MCF 10A (cell line): ENCODE measurements around the gene ABCB8. TPM values are rescaled to one million over a fixed set of nuclear protein-coding genes. Genes with fewer than 3 reads are reported as not detected.

ENCODE experiments used
- BruUV-seq: library from RNA; stranded (reverse); fragments of 400-500 nt; replicated peaks from 2 replicates; lab custom pipeline; 2021; lab: Mats Ljungman, UMichigan
- CTCF ChIA-PET: fragments of 300-600 bp; sonication (Branson Sonifier 250); formaldehyde crosslinking; extraction: SDS; loops from one replicate; lab custom pipeline; 2021; ENCODE audit warnings: antibody characterized with exemption, inconsistent platforms; lab: Yijun Ruan, JAX
- POLR2A ChIA-PET: fragments of 300-600, 350-650 bp; sonication (Branson Sonifier 250); formaldehyde crosslinking; extraction: SDS; loops from one replicate; lab custom pipeline; 2020; ENCODE audit warnings: antibody characterized with exemption, inconsistent platforms; lab: Yijun Ruan, JAX
- DNase-seq: peaks from one replicate; pipeline ENCODE4 v3.0.0-alpha.2; 2018; ENCODE audit not compliant: unreplicated experiment
- H3K27ac Mint-ChIP-seq: one replicate; pipeline ENCODE4 v1.8.0; 2022; ENCODE audit warnings: mild to moderate bottlenecking, low read depth, mixed read lengths; ENCODE audit not compliant: unreplicated experiment
- H3K27me3 Mint-ChIP-seq: one replicate; pipeline ENCODE4 v1.8.0; 2022; ENCODE audit warnings: mixed read lengths; ENCODE audit not compliant: insufficient read depth, unreplicated experiment
- H3K36me3 Mint-ChIP-seq: one replicate; pipeline ENCODE4 v1.8.0; 2022; ENCODE audit warnings: mild to moderate bottlenecking, moderate library complexity, mixed read lengths; ENCODE audit not compliant: insufficient read depth, unreplicated experiment
- H3K4me1 Mint-ChIP-seq: one replicate; pipeline ENCODE4 v1.8.0; 2022; ENCODE audit warnings: mixed read lengths; ENCODE audit not compliant: insufficient read depth, unreplicated experiment
- H3K4me3 Mint-ChIP-seq: one replicate; pipeline ENCODE4 v1.8.0; 2022; ENCODE audit warnings: mild to moderate bottlenecking, moderate library complexity, mixed read lengths; ENCODE audit not compliant: unreplicated experiment
- H3K9me3 Mint-ChIP-seq: one replicate; pipeline ENCODE4 v1.8.0; 2022; ENCODE audit warnings: mixed read lengths; ENCODE audit not compliant: unreplicated experiment
- intact Hi-C: fragments of 100-400 bp; cut with micrococcal nuclease; formaldehyde crosslinking; loops from 2 replicates; pipeline ENCODE4 v1.14.1; 2022
- total RNA-seq: library from RNA; stranded (reverse); gene quantifications from 2 replicates; pipeline ENCODE4 v1.2.3, GENCODE V29; 2022
- TF ChIP-seq, protein P1 (sequence below): fragments of 200-600 bp; IDR thresholded peaks from one replicate; pipeline ENCODE4 v1.8.0; 2022; ENCODE audit warnings: antibody characterized with exemption, mild to moderate bottlenecking; ENCODE audit not compliant: unreplicated experiment

ABCB8 gene
- total RNA-seq, 1 experiment from 2014 or later, result 73.4 TPM

DNA sequence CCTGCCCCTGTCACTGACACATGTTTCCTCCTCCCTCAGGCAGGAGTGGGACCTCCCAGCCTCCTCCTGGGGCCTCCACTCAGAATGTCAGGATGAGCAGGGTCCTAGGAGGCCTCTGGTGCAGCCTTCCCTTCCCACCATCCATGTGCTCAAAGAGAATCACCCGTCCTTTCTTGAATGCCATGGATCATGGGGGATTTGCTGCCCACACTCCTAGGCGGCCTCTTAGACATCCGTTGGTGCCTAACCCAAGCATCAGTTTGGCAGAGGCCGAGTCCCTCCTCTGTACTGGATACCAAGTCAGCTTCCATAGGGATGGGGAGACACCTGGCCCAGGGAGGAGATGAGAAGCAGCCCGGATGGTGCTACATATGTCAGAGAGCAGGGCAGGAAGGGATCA, 30.4 kb upstream of the ABCB8 start:
- Mint-ChIP-seq H3K4me1 (no peaks in the 10 kb centered on the region), H3K27ac (no peak overlapping the region), H3K36me3 (peaks cover 6% of the 10 kb centered on the region), H3K4me3 (no peak overlapping the region), H3K27me3 (no peaks in the 10 kb centered on the region), H3K9me3 (no peaks in the 10 kb centered on the region)
- POLR2A ChIA-PET, result no interaction called here
- CTCF ChIA-PET, result interaction anchor here (0.6 to 0.7 kb wide), 3 partner anchors 16 to 139 kb away, joined by 3 to 4 read pairs (median 3); no protein-coding TSS in a partner anchor
- intact Hi-C loops, result no loop called here
- no TSS peak for BruUV-seq
- DNase-seq, result no peak
- TF ChIP-seq, protein P1, sequence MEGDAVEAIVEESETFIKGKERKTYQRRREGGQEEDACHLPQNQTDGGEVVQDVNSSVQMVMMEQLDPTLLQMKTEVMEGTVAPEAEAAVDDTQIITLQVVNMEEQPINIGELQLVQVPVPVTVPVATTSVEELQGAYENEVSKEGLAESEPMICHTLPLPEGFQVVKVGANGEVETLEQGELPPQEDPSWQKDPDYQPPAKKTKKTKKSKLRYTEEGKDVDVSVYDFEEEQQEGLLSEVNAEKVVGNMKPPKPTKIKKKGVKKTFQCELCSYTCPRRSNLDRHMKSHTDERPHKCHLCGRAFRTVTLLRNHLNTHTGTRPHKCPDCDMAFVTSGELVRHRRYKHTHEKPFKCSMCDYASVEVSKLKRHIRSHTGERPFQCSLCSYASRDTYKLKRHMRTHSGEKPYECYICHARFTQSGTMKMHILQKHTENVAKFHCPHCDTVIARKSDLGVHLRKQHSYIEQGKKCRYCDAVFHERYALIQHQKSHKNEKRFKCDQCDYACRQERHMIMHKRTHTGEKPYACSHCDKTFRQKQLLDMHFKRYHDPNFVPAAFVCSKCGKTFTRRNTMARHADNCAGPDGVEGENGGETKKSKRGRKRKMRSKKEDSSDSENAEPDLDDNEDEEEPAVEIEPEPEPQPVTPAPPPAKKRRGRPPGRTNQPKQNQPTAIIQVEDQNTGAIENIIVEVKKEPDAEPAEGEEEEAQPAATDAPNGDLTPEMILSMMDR, result no peak

DNA sequence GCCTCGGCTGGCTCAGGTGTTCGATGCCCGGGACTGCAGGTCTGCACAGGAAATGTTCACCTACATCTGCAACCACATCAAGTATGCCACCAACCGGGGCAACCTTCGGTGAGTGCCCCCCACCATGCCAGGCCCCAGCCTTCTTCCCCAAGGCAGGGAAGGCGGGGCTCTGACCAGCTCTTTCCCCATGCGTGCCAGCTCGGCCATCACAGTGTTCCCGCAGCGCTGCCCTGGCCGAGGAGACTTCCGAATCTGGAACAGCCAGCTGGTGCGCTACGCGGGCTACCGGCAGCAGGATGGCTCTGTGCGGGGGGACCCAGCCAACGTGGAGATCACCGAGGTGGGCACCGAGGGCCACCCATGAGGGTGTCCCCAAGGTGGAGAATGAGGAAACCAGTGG, 29.9 kb upstream of the ABCB8 start:
- intact Hi-C loops, result no loop called here
- no peak for DNase-seq
- H3K27ac Mint-ChIP-seq, result no peak overlapping the region
- peaks cover 6% of the 10 kb centered on the region for H3K36me3 Mint-ChIP-seq
- H3K27me3 Mint-ChIP-seq, result no peaks in the 10 kb centered on the region
- ChIA-PET POLR2A (no interaction called here), CTCF (interaction anchor here (0.6 kb wide), 1 partner anchor 31 kb away, joined by 4 read pairs; no protein-coding TSS in a partner anchor)
- no peaks in the 10 kb centered on the region for H3K9me3 Mint-ChIP-seq
- H3K4me3 Mint-ChIP-seq, result no peak overlapping the region
- TF ChIP-seq, protein P1, result no peak
- BruUV-seq, result no TSS peak
- H3K4me1 Mint-ChIP-seq, result no peaks in the 10 kb centered on the region

DNA sequence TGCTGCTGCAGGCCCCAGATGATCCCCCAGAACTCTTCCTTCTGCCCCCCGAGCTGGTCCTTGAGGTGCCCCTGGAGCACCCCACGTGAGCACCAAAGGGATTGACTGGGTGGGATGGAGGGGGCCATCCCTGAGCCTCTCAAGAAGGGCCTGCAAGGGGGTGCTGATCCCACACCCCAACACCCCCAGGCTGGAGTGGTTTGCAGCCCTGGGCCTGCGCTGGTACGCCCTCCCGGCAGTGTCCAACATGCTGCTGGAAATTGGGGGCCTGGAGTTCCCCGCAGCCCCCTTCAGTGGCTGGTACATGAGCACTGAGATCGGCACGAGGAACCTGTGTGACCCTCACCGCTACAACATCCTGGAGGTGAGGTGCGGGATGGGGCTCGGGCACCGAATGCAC, 29.2 kb upstream of the ABCB8 start:
- TF ChIP-seq, protein P1, result no peak
- H3K4me1 Mint-ChIP-seq, result no peaks in the 10 kb centered on the region
- no peaks in the 10 kb centered on the region for H3K9me3 Mint-ChIP-seq
- ChIA-PET POLR2A (no interaction called here), CTCF (interaction anchor here (0.5 to 0.6 kb wide), 2 partner anchors 31 to 42 kb away, joined by 3 to 4 read pairs; no protein-coding TSS in a partner anchor)
- H3K4me3 Mint-ChIP-seq, result no peak overlapping the region
- intact Hi-C loops, result no loop called here
- peaks cover 6% of the 10 kb centered on the region for H3K36me3 Mint-ChIP-seq
- peaks cover under 1% of the 10 kb centered on the region for H3K27me3 Mint-ChIP-seq
- BruUV-seq, result no TSS peak
- DNase-seq, result no peak
- H3K27ac Mint-ChIP-seq, result no peak overlapping the region

DNA sequence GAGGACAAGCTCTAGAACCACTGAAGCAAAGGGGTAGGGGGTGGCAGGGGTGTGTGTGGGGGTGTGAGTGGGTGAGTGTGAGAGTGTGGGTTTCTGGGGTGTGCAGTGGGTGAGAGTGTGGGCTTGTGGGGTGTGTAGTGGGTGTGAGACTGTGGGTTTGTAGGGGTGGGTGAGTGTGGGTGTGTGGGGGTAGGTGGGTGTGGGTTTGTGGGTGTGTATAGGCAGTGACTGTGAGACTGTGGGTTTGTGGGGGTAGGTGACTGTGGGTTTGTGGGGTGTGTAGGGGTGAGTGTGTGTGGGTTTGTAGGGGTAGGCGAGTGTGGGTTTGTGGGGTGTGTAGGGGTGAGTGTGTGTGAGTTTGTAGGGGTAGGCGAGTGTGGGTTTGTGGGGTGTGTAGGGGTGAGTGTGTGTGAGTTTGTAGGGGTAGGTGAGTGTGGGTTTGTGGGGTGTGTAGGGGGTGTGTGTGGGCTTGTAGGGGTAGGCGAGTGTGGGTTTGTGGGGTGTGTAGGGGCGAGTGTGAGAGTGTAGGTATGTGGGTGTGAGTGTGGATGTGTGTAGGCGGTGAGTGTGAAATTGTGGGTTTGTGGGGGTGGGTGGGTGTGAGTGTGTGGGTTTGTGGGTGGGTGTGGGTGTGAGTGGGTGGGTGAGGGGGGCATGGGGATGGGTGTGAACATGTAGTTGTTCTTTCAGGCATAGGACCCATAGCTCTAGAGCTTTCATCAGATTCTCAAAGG, 28.6 kb upstream of the ABCB8 start:
- POLR2A ChIA-PET, result no interaction called here
- no TSS peak for BruUV-seq
- no peak for DNase-seq
- TF ChIP-seq, protein P1, result no peak
- H3K36me3 Mint-ChIP-seq, result peaks cover 6% of the 10 kb centered on the region
- H3K27ac Mint-ChIP-seq, result no peak overlapping the region
- H3K4me1 Mint-ChIP-seq, result no peaks in the 10 kb centered on the region
- intact Hi-C loops, result no loop called here
- peaks cover 7% of the 10 kb centered on the region for H3K27me3 Mint-ChIP-seq
- H3K9me3 Mint-ChIP-seq, result no peaks in the 10 kb centered on the region
- CTCF ChIA-PET, result interaction anchor here (0.5 kb wide), 1 partner anchor 42 kb away, joined by 3 read pairs; no protein-coding TSS in a partner anchor
- H3K4me3 Mint-ChIP-seq, result no peak overlapping the region
